GM19452 (cell line): ENCODE measurements around the gene NCBP2.

ENCODE experiments used
- ATAC-seq: cut with Tn5 transposase; IDR thresholded peaks from one replicate; pipeline ENCODE4 v1.9.1; 2021; ENCODE audit not compliant: unreplicated experiment

Gene NCBP2

GRCh38 chr3:196941729-196942225, 551 bp downstream of the NCBP2 start:
- ATAC-seq = peak; percentile 29

GRCh38 chr3:196938576-196938975, 3.8 kb downstream of the NCBP2 start:
- ATAC-seq = no peak

- no peak for ATAC-seq
These were observed 4.2 kb downstream of the NCBP2 start for GRCh38 chr3:196938124-196938523.

GRCh38 chr3:196936288-196936687, 6.0 kb downstream of the NCBP2 start:
- no peak for ATAC-seq

GRCh38 chr3:196932600-196932999, 9.7 kb downstream of the NCBP2 start:
- ATAC-seq = no peak

- no peak for ATAC-seq
These were observed 10.3 kb downstream of the NCBP2 start for GRCh38 chr3:196931828-196932587.

GRCh38 chr3:196931157-196931556, 11.2 kb downstream of the NCBP2 start:
- ATAC-seq = no peak

- no peak for ATAC-seq
These were observed 14.5 kb downstream of the NCBP2 start for GRCh38 chr3:196927571-196928453.

GRCh38 chr3:196920733-196921132, 21.6 kb downstream of the NCBP2 start:
- no peak for ATAC-seq

- no peak for ATAC-seq
These were observed 23.4 kb downstream of the NCBP2 start for GRCh38 chr3:196918968-196919367.

- ATAC-seq = no peak
These were observed 25.3 kb downstream of the NCBP2 start for GRCh38 chr3:196916995-196917394.

GRCh38 chr3:196916221-196916620, 26.1 kb downstream of the NCBP2 start:
- ATAC-seq = no peak

- no peak for ATAC-seq
These were observed 27.0 kb downstream of the NCBP2 start for GRCh38 chr3:196915375-196915774.

- no peak for ATAC-seq
These were observed 27.5 kb downstream of the NCBP2 start for GRCh38 chr3:196914866-196915265.

GRCh38 chr3:196903740-196904139, 38.6 kb downstream of the NCBP2 start:
- no peak for ATAC-seq

GRCh38 chr3:196902296-196902695, 40.0 kb downstream of the NCBP2 start:
- no peak for ATAC-seq

GRCh38 chr3:196901768-196902167, 40.6 kb downstream of the NCBP2 start:
- ATAC-seq = no peak

- ATAC-seq = no peak
These were observed 46.1 kb downstream of the NCBP2 start for GRCh38 chr3:196896229-196896628.

GRCh38 chr3:196894557-196895295, 47.6 kb downstream of the NCBP2 start:
- no peak for ATAC-seq

GRCh38 chr3:196889844-196890708, 52.3 kb downstream of the NCBP2 start:
- no peak for ATAC-seq
